WTC11 (cell line): ENCODE results near the gene PRKACA.

Experiments
- CREB1 ChIP-seq: sonication (generic); formaldehyde crosslinking; IDR thresholded peaks from 2 replicates; pipeline ENCODE4 v1.8.0; 2023; ENCODE audit warnings: mild to moderate bottlenecking, missing genetic modification reagents
- CREM ChIP-seq: sonication (generic); formaldehyde crosslinking; IDR thresholded peaks from 2 replicates; pipeline ENCODE4 v1.8.1; 2022; ENCODE audit warnings: mild to moderate bottlenecking, missing genetic modification reagents, moderate library complexity
- FOXK1 ChIP-seq: sonication (generic); formaldehyde crosslinking; IDR thresholded peaks from 2 replicates; pipeline ENCODE4 v1.8.0; 2022; ENCODE audit warnings: mild to moderate bottlenecking, moderate library complexity, missing genetic modification reagents
- NR2C2 ChIP-seq: sonication (generic); formaldehyde crosslinking; IDR thresholded peaks from 2 replicates; pipeline ENCODE4 v1.8.0; 2022; ENCODE audit warnings: mild to moderate bottlenecking, missing genetic modification reagents
- ZNF138 ChIP-seq: sonication (generic); formaldehyde crosslinking; conservative IDR thresholded peaks from 2 replicates; pipeline ENCODE4 v1.8.1; 2022; ENCODE audit warnings: mild to moderate bottlenecking, moderate library complexity, missing genetic modification reagents
- TF ChIP-seq, protein P1 (sequence below): sonication (generic); formaldehyde crosslinking; IDR thresholded peaks from 2 replicates; pipeline ENCODE4 v1.8.0; 2022; ENCODE audit warnings: mild to moderate bottlenecking, missing genetic modification reagents
- TF ChIP-seq, protein P2 (sequence below): sonication (generic); formaldehyde crosslinking; IDR thresholded peaks from 2 replicates; pipeline ENCODE4 v1.8.1; 2023; ENCODE audit warnings: mild to moderate bottlenecking, missing genetic modification reagents, moderate library complexity
- TF ChIP-seq, protein P3 (sequence below): sonication (generic); formaldehyde crosslinking; IDR thresholded peaks from 2 replicates; pipeline ENCODE4 v1.8.1; 2023; ENCODE audit warnings: mild to moderate bottlenecking, missing genetic modification reagents, borderline replicate concordance
- TF ChIP-seq, protein P4 (sequence below): fragments of 200-600 bp; IDR thresholded peaks from 2 replicates; pipeline ENCODE4 v1.8.0; 2022; ENCODE audit warnings: antibody characterized with exemption
- TF ChIP-seq, protein P5 (sequence below): sonication (generic); formaldehyde crosslinking; IDR thresholded peaks from 2 replicates; pipeline ENCODE4 v1.8.1; 2022; ENCODE audit warnings: low read depth, missing genetic modification reagents, borderline replicate concordance

DNA sequence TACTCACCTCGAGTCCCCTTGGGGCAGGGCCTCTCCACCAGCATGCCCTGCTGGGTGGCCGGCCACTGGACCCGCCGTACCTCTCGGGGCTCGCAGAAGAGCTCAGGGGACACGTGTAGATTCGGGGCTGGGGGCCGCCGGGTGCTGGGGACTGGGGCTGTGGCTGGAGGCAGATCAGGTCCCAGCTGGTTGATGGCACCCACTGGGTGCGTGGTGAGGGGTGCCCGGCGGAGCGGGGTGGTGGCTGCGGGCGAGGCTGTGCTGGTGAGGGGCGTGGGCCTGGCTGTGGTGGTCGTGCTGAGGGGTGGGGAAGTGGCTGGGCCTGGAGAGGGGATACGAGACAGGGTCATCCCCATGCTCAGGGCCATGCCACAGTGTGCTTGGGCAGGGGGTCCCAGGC lies 43.7 kb upstream of the PRKACA start:
- TF ChIP-seq, protein P1, sequence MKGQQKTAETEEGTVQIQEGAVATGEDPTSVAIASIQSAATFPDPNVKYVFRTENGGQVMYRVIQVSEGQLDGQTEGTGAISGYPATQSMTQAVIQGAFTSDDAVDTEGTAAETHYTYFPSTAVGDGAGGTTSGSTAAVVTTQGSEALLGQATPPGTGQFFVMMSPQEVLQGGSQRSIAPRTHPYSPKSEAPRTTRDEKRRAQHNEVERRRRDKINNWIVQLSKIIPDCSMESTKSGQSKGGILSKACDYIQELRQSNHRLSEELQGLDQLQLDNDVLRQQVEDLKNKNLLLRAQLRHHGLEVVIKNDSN (CRISPR knock-in tag) = no peak
- TF ChIP-seq, protein P2, sequence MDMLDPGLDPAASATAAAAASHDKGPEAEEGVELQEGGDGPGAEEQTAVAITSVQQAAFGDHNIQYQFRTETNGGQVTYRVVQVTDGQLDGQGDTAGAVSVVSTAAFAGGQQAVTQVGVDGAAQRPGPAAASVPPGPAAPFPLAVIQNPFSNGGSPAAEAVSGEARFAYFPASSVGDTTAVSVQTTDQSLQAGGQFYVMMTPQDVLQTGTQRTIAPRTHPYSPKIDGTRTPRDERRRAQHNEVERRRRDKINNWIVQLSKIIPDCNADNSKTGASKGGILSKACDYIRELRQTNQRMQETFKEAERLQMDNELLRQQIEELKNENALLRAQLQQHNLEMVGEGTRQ (CRISPR knock-in tag) = no peak
- TF ChIP-seq, protein P3, sequence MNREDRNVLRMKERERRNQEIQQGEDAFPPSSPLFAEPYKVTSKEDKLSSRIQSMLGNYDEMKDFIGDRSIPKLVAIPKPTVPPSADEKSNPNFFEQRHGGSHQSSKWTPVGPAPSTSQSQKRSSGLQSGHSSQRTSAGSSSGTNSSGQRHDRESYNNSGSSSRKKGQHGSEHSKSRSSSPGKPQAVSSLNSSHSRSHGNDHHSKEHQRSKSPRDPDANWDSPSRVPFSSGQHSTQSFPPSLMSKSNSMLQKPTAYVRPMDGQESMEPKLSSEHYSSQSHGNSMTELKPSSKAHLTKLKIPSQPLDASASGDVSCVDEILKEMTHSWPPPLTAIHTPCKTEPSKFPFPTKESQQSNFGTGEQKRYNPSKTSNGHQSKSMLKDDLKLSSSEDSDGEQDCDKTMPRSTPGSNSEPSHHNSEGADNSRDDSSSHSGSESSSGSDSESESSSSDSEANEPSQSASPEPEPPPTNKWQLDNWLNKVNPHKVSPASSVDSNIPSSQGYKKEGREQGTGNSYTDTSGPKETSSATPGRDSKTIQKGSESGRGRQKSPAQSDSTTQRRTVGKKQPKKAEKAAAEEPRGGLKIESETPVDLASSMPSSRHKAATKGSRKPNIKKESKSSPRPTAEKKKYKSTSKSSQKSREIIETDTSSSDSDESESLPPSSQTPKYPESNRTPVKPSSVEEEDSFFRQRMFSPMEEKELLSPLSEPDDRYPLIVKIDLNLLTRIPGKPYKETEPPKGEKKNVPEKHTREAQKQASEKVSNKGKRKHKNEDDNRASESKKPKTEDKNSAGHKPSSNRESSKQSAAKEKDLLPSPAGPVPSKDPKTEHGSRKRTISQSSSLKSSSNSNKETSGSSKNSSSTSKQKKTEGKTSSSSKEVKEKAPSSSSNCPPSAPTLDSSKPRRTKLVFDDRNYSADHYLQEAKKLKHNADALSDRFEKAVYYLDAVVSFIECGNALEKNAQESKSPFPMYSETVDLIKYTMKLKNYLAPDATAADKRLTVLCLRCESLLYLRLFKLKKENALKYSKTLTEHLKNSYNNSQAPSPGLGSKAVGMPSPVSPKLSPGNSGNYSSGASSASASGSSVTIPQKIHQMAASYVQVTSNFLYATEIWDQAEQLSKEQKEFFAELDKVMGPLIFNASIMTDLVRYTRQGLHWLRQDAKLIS (CRISPR knock-in tag) = no peak
- TF ChIP-seq, protein P4, sequence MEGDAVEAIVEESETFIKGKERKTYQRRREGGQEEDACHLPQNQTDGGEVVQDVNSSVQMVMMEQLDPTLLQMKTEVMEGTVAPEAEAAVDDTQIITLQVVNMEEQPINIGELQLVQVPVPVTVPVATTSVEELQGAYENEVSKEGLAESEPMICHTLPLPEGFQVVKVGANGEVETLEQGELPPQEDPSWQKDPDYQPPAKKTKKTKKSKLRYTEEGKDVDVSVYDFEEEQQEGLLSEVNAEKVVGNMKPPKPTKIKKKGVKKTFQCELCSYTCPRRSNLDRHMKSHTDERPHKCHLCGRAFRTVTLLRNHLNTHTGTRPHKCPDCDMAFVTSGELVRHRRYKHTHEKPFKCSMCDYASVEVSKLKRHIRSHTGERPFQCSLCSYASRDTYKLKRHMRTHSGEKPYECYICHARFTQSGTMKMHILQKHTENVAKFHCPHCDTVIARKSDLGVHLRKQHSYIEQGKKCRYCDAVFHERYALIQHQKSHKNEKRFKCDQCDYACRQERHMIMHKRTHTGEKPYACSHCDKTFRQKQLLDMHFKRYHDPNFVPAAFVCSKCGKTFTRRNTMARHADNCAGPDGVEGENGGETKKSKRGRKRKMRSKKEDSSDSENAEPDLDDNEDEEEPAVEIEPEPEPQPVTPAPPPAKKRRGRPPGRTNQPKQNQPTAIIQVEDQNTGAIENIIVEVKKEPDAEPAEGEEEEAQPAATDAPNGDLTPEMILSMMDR = no peak
- TF ChIP-seq CREB1 (no peak), CREM (CRISPR knock-in tag) (no peak), ZNF138 (CRISPR knock-in tag) (no peak), FOXK1 (CRISPR knock-in tag) (no peak), NR2C2 (CRISPR knock-in tag) (no peak)
- TF ChIP-seq, protein P5, sequence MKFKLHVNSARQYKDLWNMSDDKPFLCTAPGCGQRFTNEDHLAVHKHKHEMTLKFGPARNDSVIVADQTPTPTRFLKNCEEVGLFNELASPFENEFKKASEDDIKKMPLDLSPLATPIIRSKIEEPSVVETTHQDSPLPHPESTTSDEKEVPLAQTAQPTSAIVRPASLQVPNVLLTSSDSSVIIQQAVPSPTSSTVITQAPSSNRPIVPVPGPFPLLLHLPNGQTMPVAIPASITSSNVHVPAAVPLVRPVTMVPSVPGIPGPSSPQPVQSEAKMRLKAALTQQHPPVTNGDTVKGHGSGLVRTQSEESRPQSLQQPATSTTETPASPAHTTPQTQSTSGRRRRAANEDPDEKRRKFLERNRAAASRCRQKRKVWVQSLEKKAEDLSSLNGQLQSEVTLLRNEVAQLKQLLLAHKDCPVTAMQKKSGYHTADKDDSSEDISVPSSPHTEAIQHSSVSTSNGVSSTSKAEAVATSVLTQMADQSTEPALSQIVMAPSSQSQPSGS (CRISPR knock-in tag) = no peak
